ENCODE measurements around the gene QSOX1.
A peak's percentile ranks its signal among the peaks of the same experiment; 100 is the strongest.

Gene QSOX1

GRCh38 chr1:180152588-180152987, 2.1 kb upstream of the QSOX1 start:
- Mint-ChIP-seq H3K27me3 (ENCODE audit: low read depth) (peaks cover 14% of the 10 kb centered on the region), H3K4me3 (peak overlapping the region; percentile 91 to 98 (median 96)), H3K27ac (no peak overlapping the region)

GRCh38 chr1:180153032-180153431, 1.6 kb upstream of the QSOX1 start:
- Mint-ChIP-seq H3K9me3 (no peaks in the 10 kb centered on the region), H3K4me1 (peaks cover 4% of the 10 kb centered on the region), H3K36me3 (ENCODE audit: low read depth) (no peaks in the 10 kb centered on the region), H3K27me3 (ENCODE audit: low read depth) (peaks cover 16% of the 10 kb centered on the region), H3K4me3 (peak overlapping the region; percentile 91 to 98 (median 96)), H3K27ac (no peak overlapping the region)
- TF ChIP-seq CTCF (IDR thresholded peaks at IDR 0.05; ENCODE audit: unreplicated experiment in 3 of 3) = no peak

More at GRCh38 chr1:180152588-180152987, 2.1 kb upstream of the QSOX1 start:
- Mint-ChIP-seq H3K36me3 (ENCODE audit: low read depth) (no peaks in the 10 kb centered on the region), H3K9me3 (no peaks in the 10 kb centered on the region), H3K4me1 (peaks cover 4% of the 10 kb centered on the region)
- TF ChIP-seq CTCF (IDR thresholded peaks at IDR 0.05; ENCODE audit: unreplicated experiment in 3 of 3) = no peak

GRCh38 chr1:180154003-180154324, 705 bp upstream of the QSOX1 start:
- H3K36me3 Mint-ChIP-seq (ENCODE audit: low read depth) = no peaks in the 10 kb centered on the region
- peak overlapping the region; percentile 65 to 92 (median 78) for H3K27ac Mint-ChIP-seq
- no peak for TF ChIP-seq CTCF (IDR thresholded peaks at IDR 0.05; ENCODE audit: unreplicated experiment in 3 of 3)
- peaks cover 17% of the 10 kb centered on the region for H3K27me3 Mint-ChIP-seq (ENCODE audit: low read depth)
- H3K4me1 Mint-ChIP-seq = peaks cover 4% of the 10 kb centered on the region
- no peaks in the 10 kb centered on the region for H3K9me3 Mint-ChIP-seq
- H3K4me3 Mint-ChIP-seq = peak overlapping the region; percentile 91 to 98 (median 96)

- Mint-ChIP-seq H3K9me3 (no peaks in the 10 kb centered on the region), H3K4me1 (peaks cover 4% of the 10 kb centered on the region), H3K4me3 (peak overlapping the region; percentile 89 to 95 (median 93)), H3K27me3 (ENCODE audit: low read depth) (peaks cover 12% of the 10 kb centered on the region), H3K27ac (peak overlapping the region; percentile 37 to 80 (median 70)), H3K36me3 (ENCODE audit: low read depth) (no peaks in the 10 kb centered on the region)
- TF ChIP-seq CTCF (IDR thresholded peaks at IDR 0.05; ENCODE audit: unreplicated experiment in 3 of 3) = no peak
These were observed 563 bp downstream of the QSOX1 start for GRCh38 chr1:180155182-180155682.

GRCh38 chr1:180156201-180156600, 1.5 kb downstream of the QSOX1 start:
- H3K9me3 Mint-ChIP-seq = no peaks in the 10 kb centered on the region
- no peaks in the 10 kb centered on the region for H3K36me3 Mint-ChIP-seq (ENCODE audit: low read depth)
- no peak overlapping the region for H3K27ac Mint-ChIP-seq
- H3K27me3 Mint-ChIP-seq (ENCODE audit: low read depth) = peaks cover 9% of the 10 kb centered on the region
- peak overlapping the region; percentile 89 to 95 (median 93) for H3K4me3 Mint-ChIP-seq
- H3K4me1 Mint-ChIP-seq = peaks cover 4% of the 10 kb centered on the region
- TF ChIP-seq CTCF (IDR thresholded peaks at IDR 0.05; ENCODE audit: unreplicated experiment in 3 of 3) = no peak

GRCh38 chr1:180156631-180157091, 2.0 kb downstream of the QSOX1 start:
- no peak overlapping the region for H3K27ac Mint-ChIP-seq
- H3K27me3 Mint-ChIP-seq (ENCODE audit: low read depth) = peaks cover 7% of the 10 kb centered on the region
- H3K9me3 Mint-ChIP-seq = no peaks in the 10 kb centered on the region
- no peak for TF ChIP-seq CTCF (IDR thresholded peaks at IDR 0.05; ENCODE audit: unreplicated experiment in 3 of 3)
- no peaks in the 10 kb centered on the region for H3K36me3 Mint-ChIP-seq (ENCODE audit: low read depth)
- H3K4me3 Mint-ChIP-seq = peak overlapping the region; percentile 42 to 93 (median 89)
- H3K4me1 Mint-ChIP-seq = peaks cover 4% of the 10 kb centered on the region
